ENCODE measurements around the gene CWC22.

The CWC22 gene

GRCh38 chr2:179990676-179991317 lies 16.3 kb downstream of the CWC22 start:
- Histone ChIP-seq H3K4me1 (no peaks in the 10 kb centered on the region), H3K36me3 (ENCODE audit: control insufficient read depth, insufficient read depth, low read length) (no peaks in the 10 kb centered on the region), H3K27ac (no peak overlapping the region), H3K9ac (no peak overlapping the region), H3K27me3 (ENCODE audit: control insufficient read depth, insufficient read depth, low read length) (no peaks in the 10 kb centered on the region), H3K4me2 (ENCODE audit: low read length) (no peak overlapping the region), H3K4me3 (ENCODE audit: low read depth, low read length) (no peak overlapping the region), H2AFZ (no peak overlapping the region), H3K79me2 (peaks cover 13% of the 10 kb centered on the region), H3K9me3 (ENCODE audit: control insufficient read depth, low read length) (no peaks in the 10 kb centered on the region)
- no peak for TF ChIP-seq CTCF (IDR thresholded peaks at IDR 0.05)

- no peak overlapping the region for H3K9ac ChIP-seq
- H3K27me3 ChIP-seq (ENCODE audit: control insufficient read depth, insufficient read depth, low read length): no peaks in the 10 kb centered on the region
- no peak overlapping the region for H3K4me2 ChIP-seq (ENCODE audit: low read length)
- H3K79me2 ChIP-seq: peaks cover 3% of the 10 kb centered on the region
- H2AFZ ChIP-seq: no peak overlapping the region
- H3K9me3 ChIP-seq (ENCODE audit: control insufficient read depth, low read length): no peaks in the 10 kb centered on the region
- TF ChIP-seq CTCF (IDR thresholded peaks at IDR 0.05): no peak
- no peak overlapping the region for H3K27ac ChIP-seq
- no peak overlapping the region for H3K4me3 ChIP-seq (ENCODE audit: low read depth, low read length)
- no peaks in the 10 kb centered on the region for H3K4me1 ChIP-seq
- H3K36me3 ChIP-seq (ENCODE audit: control insufficient read depth, insufficient read depth, low read length): no peaks in the 10 kb centered on the region
Observed at GRCh38 chr2:179987916-179988315, 19.2 kb downstream of the CWC22 start.

GRCh38 chr2:179985163-179985820 lies 21.8 kb downstream of the CWC22 start:
- no peak for TF ChIP-seq CTCF (IDR thresholded peaks at IDR 0.05)
- no peak overlapping the region for H3K9ac ChIP-seq
- H3K4me3 ChIP-seq (ENCODE audit: low read depth, low read length): no peak overlapping the region
- no peak overlapping the region for H3K27ac ChIP-seq
- no peak overlapping the region for H3K4me2 ChIP-seq (ENCODE audit: low read length)
- H2AFZ ChIP-seq: no peak overlapping the region
- no peaks in the 10 kb centered on the region for H3K9me3 ChIP-seq (ENCODE audit: control insufficient read depth, low read length)
- no peaks in the 10 kb centered on the region for H3K36me3 ChIP-seq (ENCODE audit: control insufficient read depth, insufficient read depth, low read length)
- no peaks in the 10 kb centered on the region for H3K27me3 ChIP-seq (ENCODE audit: control insufficient read depth, insufficient read depth, low read length)
- H3K79me2 ChIP-seq: no peaks in the 10 kb centered on the region
- H3K4me1 ChIP-seq: no peaks in the 10 kb centered on the region

- TF ChIP-seq CTCF (IDR thresholded peaks at IDR 0.05): no peak
- H3K9ac ChIP-seq: no peak overlapping the region
- H3K4me3 ChIP-seq (ENCODE audit: low read depth, low read length): no peak overlapping the region
- no peaks in the 10 kb centered on the region for H3K27me3 ChIP-seq (ENCODE audit: control insufficient read depth, insufficient read depth, low read length)
- H3K4me1 ChIP-seq: no peaks in the 10 kb centered on the region
- no peak overlapping the region for H3K27ac ChIP-seq
- H2AFZ ChIP-seq: no peak overlapping the region
- H3K36me3 ChIP-seq (ENCODE audit: control insufficient read depth, insufficient read depth, low read length): no peaks in the 10 kb centered on the region
- H3K4me2 ChIP-seq (ENCODE audit: low read length): no peak overlapping the region
- no peaks in the 10 kb centered on the region for H3K9me3 ChIP-seq (ENCODE audit: control insufficient read depth, low read length)
- no peaks in the 10 kb centered on the region for H3K79me2 ChIP-seq
Observed at GRCh38 chr2:179983250-179983932, 23.7 kb downstream of the CWC22 start.

Measured in parathyroid adenoma (tissue), 2 donors.